SK-N-SH (cell line): ENCODE results near the gene RIMS1. TPM values are rescaled to one million over a fixed set of nuclear protein-coding genes. Genes with fewer than 3 reads are reported as not detected.

Experiments used
- CTCF ChIA-PET: fragments of 300-600, 350-600 bp; formaldehyde crosslinking; extraction: SDS; loops from one replicate; lab custom pipeline; 2021; lab: Yijun Ruan, JAX
- POLR2A ChIA-PET: fragments of 350-600 bp; sonication (Branson Sonifier 250); formaldehyde crosslinking; extraction: SDS; loops from one replicate; lab custom pipeline; 2020; ENCODE audit warnings: antibody characterized with exemption, inconsistent platforms; lab: Yijun Ruan, JAX
- DNase-seq: peaks from one replicate; pipeline ENCODE4 v3.0.0; 2012
- H2AFZ ChIP-seq: fragments of 200-600 bp; sonication (generic); 2 replicates; pipeline ENCODE4 v1.8.1; 2016; ENCODE audit warnings: antibody characterized with exemption, mild to moderate bottlenecking, low read depth
- H3F3A ChIP-seq: fragments of 200-600 bp; sonication (generic); replicated peaks from 2 replicates; pipeline ENCODE3; 2016; ENCODE audit warnings: antibody characterized with exemption, mild to moderate bottlenecking; ENCODE audit not compliant: insufficient read depth
- H3K27ac ChIP-seq, 2 experiments: fragments of 200-500 bp in 1 of 2; fragments of 200-600 bp in 1 of 2; sonication (Bioruptor generic) in 1 of 2; sonication (generic), shearing (Covaris generic) in 1 of 2; 2 replicates each; pipeline versions ENCODE4 v1.5.1 to v1.6.1; 2014 to 2016; ENCODE audit warnings: low read depth in 2 of 2, inconsistent platforms in 1 of 2, low read length in 1 of 2, mild to moderate bottlenecking in 1 of 2, mixed read lengths in 1 of 2
- H3K27me3 ChIP-seq: fragments of 200-600 bp; sonication (generic), shearing (Covaris generic); 2 replicates; pipeline ENCODE4 v1.6.1; 2016; ENCODE audit warnings: mixed run types; ENCODE audit not compliant: insufficient read depth
- H3K36me3 ChIP-seq, 2 experiments: fragments of 200-500 bp in 1 of 2; fragments of 200-600 bp in 1 of 2; sonication (Bioruptor generic) in 1 of 2; sonication (generic) in 1 of 2; replicated peaks in 1 of 2; 2 replicates each; pipeline versions ENCODE3 to v1.5.1; 2014 to 2016; ENCODE audit warnings: low read length in 1 of 2, mild to moderate bottlenecking in 1 of 2; ENCODE audit not compliant: insufficient read depth in 2 of 2, control insufficient read depth in 1 of 2
- H3K4me1 ChIP-seq, 2 experiments: fragments of 200-500 bp in 1 of 2; fragments of 200-600 bp in 1 of 2; sonication (Bioruptor generic) in 1 of 2; sonication (generic), shearing (Covaris generic) in 1 of 2; 2 replicates each; pipeline versions ENCODE4 v1.5.1 to v1.6.1; 2014 to 2016; ENCODE audit warnings: low read depth in 1 of 2, low read length in 1 of 2, mixed run types in 1 of 2; ENCODE audit not compliant: insufficient read depth in 2 of 2, control insufficient read depth in 1 of 2
- H3K4me2 ChIP-seq: fragments of 200-600 bp; sonication (generic), shearing (Covaris generic); 2 replicates; pipeline ENCODE4 v1.6.1; 2017; ENCODE audit warnings: mixed run types
- H3K4me3 ChIP-seq, 2 experiments: fragments of 200-500 bp in 1 of 2; fragments of 200-600 bp in 1 of 2; sonication (Bioruptor generic) in 1 of 2; sonication (generic), shearing (Covaris generic) in 1 of 2; 2 replicates each; pipeline versions ENCODE4 v1.5.1 to v1.8.1; 2014 to 2016; ENCODE audit warnings: low read depth in 2 of 2, inconsistent platforms in 1 of 2, low read length in 1 of 2, mild to moderate bottlenecking in 1 of 2, mixed read lengths in 1 of 2, moderate library complexity in 1 of 2
- H3K79me2 ChIP-seq: fragments of 200-600 bp; sonication (generic); 2 replicates; pipeline ENCODE4 v1.8.1; 2017; ENCODE audit warnings: mild to moderate bottlenecking; ENCODE audit not compliant: insufficient read depth
- H3K9ac ChIP-seq: fragments of 200-600 bp; sonication (generic); 2 replicates; pipeline ENCODE4 v1.6.1; 2017; ENCODE audit warnings: mixed run types
- H3K9me2 ChIP-seq: fragments of 200-600 bp; sonication (generic); 2 replicates; pipeline ENCODE4 v1.6.1; 2017; ENCODE audit warnings: mixed run types
- H3K9me3 ChIP-seq: fragments of 200-600 bp; sonication (generic); 2 replicates; pipeline ENCODE4 v1.6.1; 2017; ENCODE audit warnings: mixed run types, mild to moderate bottlenecking, moderate library complexity
- H4K20me1 ChIP-seq: fragments of 200-600 bp; sonication (generic); 2 replicates; pipeline ENCODE4 v1.6.1; 2017; ENCODE audit warnings: mild to moderate bottlenecking, mixed run types; ENCODE audit not compliant: insufficient read depth
- CTCF ChIP-seq: fragments of 200-600 bp; sonication (generic); IDR thresholded peaks from 2 replicates; pipeline ENCODE4 v1.6.1; 2017; ENCODE audit warnings: antibody characterized with exemption, mild to moderate bottlenecking, moderate library complexity
- ELF1 ChIP-seq: IDR thresholded peaks from 2 replicates; pipeline ENCODE4 v1.4.0; 2012
- EZH2phosphoT487 ChIP-seq: fragments of 200-600 bp; sonication (generic); IDR thresholded peaks from 2 replicates; pipeline ENCODE4 v1.6.1; 2017; ENCODE audit warnings: low read depth, mixed run types, mild to moderate bottlenecking, antibody characterized with exemption, moderate library complexity, borderline replicate concordance
- FOXM1 ChIP-seq: IDR thresholded peaks from 2 replicates; pipeline ENCODE4 v1.4.0; 2012; ENCODE audit warnings: low read depth, mild to moderate bottlenecking
- GABPA ChIP-seq: IDR thresholded peaks from 2 replicates; pipeline ENCODE4 v1.4.0; 2012; ENCODE audit warnings: low read depth, mild to moderate bottlenecking
- IRF3 ChIP-seq: fragments of 150-350 bp; IDR thresholded peaks from 2 replicates; pipeline ENCODE4 v1.6.1; 2016; ENCODE audit warnings: mild to moderate bottlenecking, low read depth, low read length
- JUND ChIP-seq: IDR thresholded peaks from 2 replicates; pipeline ENCODE4 v1.4.0; 2012
- MAX ChIP-seq: IDR thresholded peaks from 2 replicates; pipeline ENCODE4 v1.4.0; 2012; ENCODE audit warnings: low read depth
- MEF2A ChIP-seq: IDR thresholded peaks from 2 replicates; pipeline ENCODE4 v1.4.0; 2012; ENCODE audit warnings: low read depth, borderline replicate concordance
- MXI1 ChIP-seq: IDR thresholded peaks from 2 replicates; pipeline ENCODE4 v1.6.1; 2012; ENCODE audit warnings: mild to moderate bottlenecking, low read depth, low read length, improper control_type of control experiment
- NRF1 ChIP-seq: IDR thresholded peaks from 2 replicates; pipeline ENCODE4 v1.6.1; 2012; ENCODE audit warnings: low read depth, mild to moderate bottlenecking, low read length
- POLR2AphosphoS5 ChIP-seq: IDR thresholded peaks from 2 replicates; pipeline ENCODE4 v1.6.1; 2012; ENCODE audit warnings: low read depth, low read length
- RAD21 ChIP-seq: IDR thresholded peaks from 2 replicates; pipeline ENCODE4 v1.6.1; 2012; ENCODE audit warnings: mild to moderate bottlenecking, low read length
- RFX5 ChIP-seq: IDR thresholded peaks from 2 replicates; pipeline ENCODE4 v1.6.1; 2012; ENCODE audit warnings: mild to moderate bottlenecking, improper control_type of control experiment, low read length
- RXRA ChIP-seq: IDR thresholded peaks from 2 replicates; pipeline ENCODE4 v1.4.0; 2012; ENCODE audit warnings: low read depth, mild to moderate bottlenecking, borderline replicate concordance
- TAF1 ChIP-seq: IDR thresholded peaks from 2 replicates; pipeline ENCODE4 v1.6.1; 2012; ENCODE audit warnings: low read depth, mild to moderate bottlenecking, low read length, moderate library complexity, borderline replicate concordance
- TCF12 ChIP-seq: IDR thresholded peaks from 2 replicates; pipeline ENCODE4 v1.4.0; 2012
- USF1 ChIP-seq: IDR thresholded peaks from 2 replicates; pipeline ENCODE4 v1.4.0; 2012; ENCODE audit warnings: low read depth, borderline replicate concordance
- USF2 ChIP-seq: fragments of 150-350 bp; IDR thresholded peaks from 2 replicates; pipeline ENCODE4 v1.6.1; 2017; ENCODE audit warnings: antibody characterized with exemption, low read length, low read depth, borderline replicate concordance
- ZBTB33 ChIP-seq: IDR thresholded peaks from 2 replicates; pipeline ENCODE4 v1.4.0; 2012; ENCODE audit warnings: low read depth, borderline replicate concordance
- WGBS: methylation state at CpG from one replicate; pipeline ENCODE4 v1.1.6; 2017; ENCODE audit warnings: low lambda C conversion rate; 5-methylcytosine and 5-hydroxymethylcytosine counted together
- polyA plus RNA-seq, 3 experiments: library from polyadenylated mRNA; depleted of rRNA; stranded (reverse); fragments of >200 nt; gene quantifications; 2 replicates each; pipeline ENCODE4 v1.2.3, GENCODE V29; 2012

The RIMS1 gene
- polyA plus RNA-seq, 1 of the 3 experiments (the other 2 are of a cell fraction) = 0.20 TPM

- Histone ChIP-seq H3F3A (no peaks in the 10 kb centered on the region), H3K27me3 (no peaks in the 10 kb centered on the region), H3K4me2 (no peak overlapping the region), H4K20me1 (no peaks in the 10 kb centered on the region), H3K36me3 (no peaks in the 10 kb centered on the region), H3K4me3 (no peak overlapping the region), H3K79me2 (no peaks in the 10 kb centered on the region; the same call in 1 of the 2 replicates), H3K27ac (no peak overlapping the region), H3K4me1 (peaks cover 0 to 2% of the 10 kb centered on the region in 2 experiments; a peak in 1 of 4 replicates), H3K9ac (no peak overlapping the region), H2AFZ (no peak overlapping the region), H3K9me3 (no peaks in the 10 kb centered on the region), H3K9me2 (no peaks in the 10 kb centered on the region)
- no peak for DNase-seq
- TF ChIP-seq ELF1 (no peak), POLR2AphosphoS5 (no peak), MAX (no peak), MXI1 (no peak), MEF2A (no peak), USF2 (no peak), IRF3 (no peak), RFX5 (no peak), CTCF (no peak), FOXM1 (no peak), RXRA (no peak), JUND (no peak), EZH2phosphoT487 (no peak), RAD21 (no peak), TAF1 (no peak), GABPA (no peak), NRF1 (no peak), ZBTB33 (no peak), TCF12 (no peak), USF1 (no peak)
- CTCF ChIA-PET = no interaction called here
- POLR2A ChIA-PET = no interaction called here
- 93% methylated on average over 2 of the region's 2 CpGs for WGBS
Measured at GRCh38 chr6:72376736-72377135, 490.4 kb downstream of the RIMS1 start.
